GM12891 (cell line): Measurements from ENCODE around the gene DNASE1L3. TPM values are rescaled to one million over a fixed set of nuclear protein-coding genes. Genes with fewer than 3 reads are reported as not detected.
A peak's percentile ranks its signal among the peaks of the same experiment; 100 is the strongest.

Experiments used
- DNase-seq: peaks from one replicate; pipeline ENCODE4 v3.0.0; 2011; ENCODE audit warnings: low spot score; ENCODE audit not compliant: insufficient read length
- FAIRE-seq: peaks from 2 replicates; lab custom pipeline; 2011; peaks lifted over from hg19 to GRCh38; lab: Jason Lieb, UNC
- PAX5 ChIP-seq: IDR thresholded peaks from 2 replicates; pipeline ENCODE4 v1.6.1; 2011; ENCODE audit warnings: low read length, moderate library complexity, mild to moderate bottlenecking; ENCODE audit not compliant: insufficient read depth, severe bottlenecking
- POLR2A ChIP-seq: IDR thresholded peaks from 2 replicates; pipeline ENCODE4 v1.6.1; 2011; ENCODE audit warnings: low read depth, low read length, control low read depth
- POLR2AphosphoS5 ChIP-seq: IDR thresholded peaks from 2 replicates; pipeline ENCODE4 v1.6.1; 2011; ENCODE audit warnings: low read depth, low read length, control low read depth
- POU2F2 ChIP-seq: IDR thresholded peaks from 2 replicates; pipeline ENCODE4 v1.6.1; 2011; ENCODE audit warnings: low read depth, mild to moderate bottlenecking, control low read depth, low read length, moderate library complexity
- SPI1 ChIP-seq: IDR thresholded peaks from 2 replicates; pipeline ENCODE4 v1.6.1; 2011; ENCODE audit warnings: low read depth, low read length, control low read depth
- TAF1 ChIP-seq: IDR thresholded peaks from 2 replicates; pipeline ENCODE4 v1.6.1; 2011; ENCODE audit warnings: low read depth, low read length, control low read depth
- polyA plus RNA-seq: library from polyadenylated mRNA; unstranded; fragments of >200 nt; gene quantifications from one replicate; pipeline ENCODE4 v1.2.1, GENCODE V29; 2012; ENCODE audit warnings: low read depth, missing spikeins, inconsistent platforms; ENCODE audit not compliant: missing spikeins

The DNASE1L3 gene
- 6.6 TPM for polyA plus RNA-seq

GRCh38 chr3:58210761-58211460 is at the start of gene DNASE1L3:
Gene DNASE1L3, minus strand, starts transcription at chr3:58210972. Its CDS starts 66 bp downstream, at chr3:58210906.
- TF ChIP-seq POLR2AphosphoS5 = no peak
- no peak for TF ChIP-seq POLR2A
- TF ChIP-seq SPI1 = no peak
- no peak for TF ChIP-seq TAF1
- TF ChIP-seq PAX5 = no peak
- no peak for TF ChIP-seq POU2F2
- no peak for DNase-seq
- no peak for FAIRE-seq

GRCh38 chr3:58260261-58260731 is 49.5 kb upstream of the DNASE1L3 start:
- peak; percentile 47 for FAIRE-seq
- TF ChIP-seq POU2F2 (no peak), PAX5 (no peak), TAF1 (no peak), POLR2AphosphoS5 (no peak), POLR2A (no peak), SPI1 (no peak)
- no peak for DNase-seq

- DNase-seq (no peak), FAIRE-seq (peak; percentile 48)
- no peak for TF ChIP-seq POU2F2
- TF ChIP-seq SPI1 = no peak
- no peak for TF ChIP-seq POLR2A
- no peak for TF ChIP-seq POLR2AphosphoS5
- TF ChIP-seq TAF1 = no peak
- TF ChIP-seq PAX5 = no peak
Observed at GRCh38 chr3:58258392-58259055, 47.8 kb upstream of the DNASE1L3 start.

- TF ChIP-seq PAX5 (no peak), POU2F2 (no peak), TAF1 (no peak), POLR2A (no peak), POLR2AphosphoS5 (no peak), SPI1 (no peak)
- no peak for DNase-seq
- FAIRE-seq = no peak
Observed at GRCh38 chr3:58256511-58256910, 45.7 kb upstream of the DNASE1L3 start.

- DNase-seq (no peak), FAIRE-seq (no peak)
- TF ChIP-seq POU2F2 (no peak), POLR2A (no peak), TAF1 (no peak), PAX5 (no peak), POLR2AphosphoS5 (no peak), SPI1 (no peak)
Observed at GRCh38 chr3:58256061-58256460, 45.3 kb upstream of the DNASE1L3 start.

- FAIRE-seq = peak; percentile 23
- DNase-seq = no peak
- TF ChIP-seq TAF1 (no peak), POU2F2 (no peak), POLR2A (no peak), POLR2AphosphoS5 (no peak), PAX5 (no peak), SPI1 (no peak)
Observed at GRCh38 chr3:58254144-58254543, 43.4 kb upstream of the DNASE1L3 start.

- no peak for DNase-seq
- TF ChIP-seq PAX5 (no peak), POLR2A (no peak), TAF1 (no peak), POU2F2 (no peak), SPI1 (no peak), POLR2AphosphoS5 (no peak)
- FAIRE-seq = no peak
Observed at GRCh38 chr3:58251631-58252035, 40.9 kb upstream of the DNASE1L3 start.

- DNase-seq = no peak
- TF ChIP-seq PAX5 = no peak
- TF ChIP-seq POLR2A = no peak
- TF ChIP-seq POLR2AphosphoS5 = no peak
- no peak for TF ChIP-seq POU2F2
- TF ChIP-seq TAF1 = no peak
- TF ChIP-seq SPI1 = no peak
- FAIRE-seq = no peak
Observed at GRCh38 chr3:58250093-58250707, 39.4 kb upstream of the DNASE1L3 start.
